HG02763 (cell line): ENCODE results near the gene CLEC3B.
"Not testable (repeated sequence)": the region's sequence is repeated elsewhere in the genome, so short reads cannot be mapped to it uniquely, and the experiment has no call there.

Experiments used
- ATAC-seq: cut with Tn5 transposase; IDR thresholded peaks from one replicate; pipeline ENCODE4 v1.9.1; 2021; ENCODE audit warnings: mild to moderate bottlenecking, moderate library complexity; ENCODE audit not compliant: unreplicated experiment

Gene CLEC3B, protein sequence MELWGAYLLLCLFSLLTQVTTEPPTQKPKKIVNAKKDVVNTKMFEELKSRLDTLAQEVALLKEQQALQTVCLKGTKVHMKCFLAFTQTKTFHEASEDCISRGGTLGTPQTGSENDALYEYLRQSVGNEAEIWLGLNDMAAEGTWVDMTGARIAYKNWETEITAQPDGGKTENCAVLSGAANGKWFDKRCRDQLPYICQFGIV

DNA sequence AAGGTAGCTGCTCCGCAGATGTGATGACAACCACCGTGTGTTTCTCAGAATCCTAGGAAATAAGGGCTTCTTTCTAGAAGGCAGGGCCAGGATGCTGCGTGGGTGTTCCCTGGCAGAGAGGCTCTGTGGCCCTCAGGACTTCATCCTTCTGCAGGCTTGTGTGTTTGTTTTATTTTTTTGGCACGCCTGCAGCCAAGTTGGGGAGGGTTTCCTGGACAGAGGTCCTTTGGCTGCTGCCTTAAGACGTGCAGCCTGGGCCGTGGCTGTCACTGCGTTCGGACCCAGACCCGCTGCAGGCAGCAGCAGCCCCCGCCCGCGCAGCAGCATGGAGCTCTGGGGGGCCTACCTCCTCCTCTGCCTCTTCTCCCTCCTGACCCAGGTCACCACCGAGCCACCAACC, at the start of gene CLEC3B:
CLEC3B (plus strand) TSS at position 266 of the 400 bp plus-strand sequence; CDS start at position 326, 60 bp downstream.
- ATAC-seq = no peak

DNA sequence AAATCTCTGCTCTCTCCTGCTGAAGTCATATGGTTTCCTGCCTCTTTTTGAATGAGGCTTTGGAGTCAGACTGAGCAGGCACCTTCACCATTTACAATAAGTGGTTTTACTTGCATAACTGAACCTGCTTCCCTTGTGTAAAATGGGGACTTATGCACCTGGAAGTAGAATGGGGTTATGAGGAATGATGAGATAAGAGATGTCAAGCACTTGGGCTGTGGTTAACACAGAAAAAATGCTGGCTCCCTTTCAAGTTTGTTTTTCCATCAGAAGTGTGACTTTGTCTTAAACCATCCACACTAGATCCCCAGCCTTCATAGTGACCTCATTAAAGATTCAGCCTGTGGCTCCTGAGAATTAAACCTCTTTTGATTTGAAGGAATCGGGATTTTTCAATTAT, 44.9 kb upstream of the CLEC3B start:
- ATAC-seq = no peak

DNA sequence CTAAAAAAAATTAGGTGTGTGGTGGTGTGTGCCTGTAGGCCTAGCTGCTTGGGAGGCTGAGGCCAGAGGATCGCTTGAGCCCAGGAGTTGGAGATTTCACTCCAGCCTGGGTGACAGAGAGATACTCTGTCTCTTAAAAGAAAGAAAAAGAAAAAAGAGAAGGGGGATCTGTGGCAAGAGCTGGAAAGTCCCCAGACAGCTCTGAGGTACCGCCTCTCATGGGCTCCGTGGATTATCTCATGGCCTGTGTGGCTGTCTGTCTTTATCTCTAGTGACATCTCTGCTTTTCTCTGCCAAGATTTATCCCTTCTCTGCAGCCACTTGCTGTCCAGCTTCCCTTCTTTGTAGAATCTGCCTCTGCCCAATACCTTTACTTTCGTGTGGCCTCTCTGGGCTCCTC, 44.4 kb upstream of the CLEC3B start:
- ATAC-seq = no peak

DNA sequence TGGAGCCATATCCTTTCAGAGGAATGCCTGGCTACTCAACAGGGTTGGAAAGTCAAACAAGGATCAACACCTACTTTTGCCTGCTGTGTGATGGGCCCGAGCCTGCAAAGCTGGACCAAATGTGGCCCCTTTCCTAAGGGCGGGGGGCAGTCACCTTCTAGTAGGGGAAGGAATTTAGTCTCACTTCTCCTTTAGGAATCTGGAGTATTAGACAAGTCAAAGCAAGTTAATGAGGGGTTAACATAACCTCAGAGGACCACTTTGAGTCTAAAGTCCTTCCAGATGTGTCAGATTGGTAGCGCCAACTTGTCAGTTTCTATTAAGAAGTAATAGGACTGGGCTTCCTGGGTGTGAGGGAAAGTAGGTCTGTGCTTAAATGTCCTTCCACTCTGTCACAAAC, 43.3 kb upstream of the CLEC3B start:
- ATAC-seq = no peak

DNA sequence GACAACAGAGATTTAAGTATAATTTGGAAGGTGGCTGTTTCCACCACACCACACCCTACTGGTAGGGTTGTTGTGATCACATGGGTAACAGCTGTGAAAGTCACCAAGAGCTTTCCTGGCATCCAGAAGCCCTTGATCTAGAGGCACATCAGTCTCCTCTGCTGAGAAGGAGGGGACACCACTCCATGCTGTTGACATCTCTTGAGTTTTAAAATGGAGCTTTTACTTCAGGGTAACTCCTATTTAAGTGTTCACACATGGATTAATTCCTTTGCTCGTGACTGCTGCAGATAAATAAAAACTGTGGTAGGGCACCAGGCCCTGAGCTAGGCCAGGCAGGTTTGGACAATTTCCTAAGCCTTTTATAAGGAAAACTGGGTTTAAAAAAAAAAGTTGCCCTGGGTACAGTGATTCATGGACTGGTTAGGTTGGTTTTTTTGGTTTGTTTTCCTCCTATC, 42.6 kb upstream of the CLEC3B start:
- ATAC-seq = no peak

DNA sequence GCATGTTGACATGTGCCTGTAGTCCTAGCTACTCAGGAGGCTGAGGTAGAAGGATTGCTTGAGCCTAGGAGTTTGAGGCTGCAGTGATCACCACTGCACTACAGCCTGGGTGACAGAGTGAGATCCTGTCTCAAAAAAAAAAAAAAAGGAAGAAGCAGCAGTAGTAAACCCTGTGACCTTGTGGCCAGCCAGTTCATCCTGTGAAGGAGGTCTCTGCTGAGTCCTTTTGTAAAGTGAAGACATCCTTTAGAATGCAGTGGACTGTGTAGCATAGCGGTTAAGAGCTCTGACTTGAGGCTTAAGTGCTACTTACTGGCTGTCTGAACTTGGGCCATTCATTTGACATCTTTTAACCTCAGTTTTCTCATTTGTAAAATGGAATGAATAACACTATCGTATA, 41.8 kb upstream of the CLEC3B start:
- no peak for ATAC-seq

DNA sequence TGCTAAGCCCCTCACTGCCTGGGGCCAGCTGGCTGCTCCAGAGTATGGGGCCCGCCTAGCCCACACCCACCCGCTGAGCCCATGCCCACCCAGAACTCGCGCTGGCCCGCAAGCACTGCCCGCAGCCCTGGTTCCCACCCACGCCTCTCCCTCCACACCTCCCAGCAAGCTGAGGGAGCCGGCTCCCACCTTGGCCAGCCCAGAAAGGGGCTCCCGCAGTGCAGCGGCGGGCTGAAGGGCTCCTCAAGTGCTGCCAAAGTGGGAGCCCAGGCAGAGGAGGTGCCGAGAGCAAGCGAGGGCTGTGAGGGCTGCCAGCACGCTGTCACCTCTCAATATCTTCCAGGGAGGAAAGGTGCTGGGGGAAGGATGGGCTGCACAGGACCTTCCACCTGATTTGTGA, 39.8 kb upstream of the CLEC3B start:
- not testable (repeated sequence) for ATAC-seq

DNA sequence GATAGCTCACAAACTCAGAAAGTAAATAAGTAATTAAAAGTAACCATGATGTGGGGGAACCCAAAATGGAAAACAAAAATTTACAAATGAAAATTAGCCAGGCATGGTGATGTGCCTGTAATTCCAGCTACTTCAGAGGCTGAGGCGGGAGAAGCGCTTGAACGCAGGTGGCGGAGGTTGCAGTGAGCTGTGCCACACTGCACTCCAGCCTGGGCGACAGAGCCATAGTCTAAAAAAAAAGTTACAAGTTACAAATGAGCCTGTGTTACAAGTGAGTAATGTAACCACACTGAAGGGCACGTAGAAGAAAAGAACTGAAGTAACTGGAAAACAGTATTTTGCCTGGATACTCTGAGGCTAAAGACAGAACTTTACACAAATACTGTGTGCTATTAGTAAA, 38.8 kb upstream of the CLEC3B start:
- ATAC-seq = no peak

DNA sequence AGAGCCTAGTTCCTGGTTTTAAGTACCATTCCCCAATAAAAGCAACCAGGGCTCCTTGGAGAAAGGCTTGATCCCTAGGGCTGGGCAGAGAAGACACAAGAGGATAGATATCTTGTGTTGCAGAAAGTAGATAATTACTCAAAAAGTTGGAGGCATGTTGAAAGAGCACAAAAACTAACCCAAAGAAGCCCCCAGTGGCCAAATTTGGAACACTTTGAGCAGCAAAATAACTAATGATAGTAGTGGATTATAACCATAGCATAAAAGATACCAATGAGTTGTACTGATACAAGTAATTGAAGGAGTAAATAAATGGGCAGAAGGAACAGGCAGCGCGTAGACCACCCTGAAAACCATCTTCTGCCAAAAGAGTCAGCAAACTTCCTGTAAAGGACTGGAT, 38.0 kb upstream of the CLEC3B start:
- no peak for ATAC-seq

DNA sequence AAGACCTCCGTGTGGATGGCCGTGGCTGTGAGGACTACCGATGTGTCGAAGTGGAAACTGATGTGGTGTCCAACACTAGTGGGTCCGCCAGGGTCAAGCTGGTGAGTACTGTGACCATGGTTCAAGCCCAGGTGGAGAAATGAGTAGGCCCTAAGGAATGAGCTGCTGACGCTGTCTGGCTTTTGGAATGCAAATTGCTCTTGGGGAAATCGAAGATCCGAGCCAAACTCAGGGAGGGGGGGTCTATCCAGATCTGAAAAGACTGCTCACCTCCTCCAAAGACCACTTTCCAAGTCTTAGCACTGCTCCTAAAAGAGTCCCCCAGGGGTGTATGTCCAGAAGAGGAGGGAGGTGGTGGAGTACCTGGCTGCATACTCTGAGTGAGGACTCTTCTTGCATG, 37.0 kb upstream of the CLEC3B start:
- no peak for ATAC-seq

DNA sequence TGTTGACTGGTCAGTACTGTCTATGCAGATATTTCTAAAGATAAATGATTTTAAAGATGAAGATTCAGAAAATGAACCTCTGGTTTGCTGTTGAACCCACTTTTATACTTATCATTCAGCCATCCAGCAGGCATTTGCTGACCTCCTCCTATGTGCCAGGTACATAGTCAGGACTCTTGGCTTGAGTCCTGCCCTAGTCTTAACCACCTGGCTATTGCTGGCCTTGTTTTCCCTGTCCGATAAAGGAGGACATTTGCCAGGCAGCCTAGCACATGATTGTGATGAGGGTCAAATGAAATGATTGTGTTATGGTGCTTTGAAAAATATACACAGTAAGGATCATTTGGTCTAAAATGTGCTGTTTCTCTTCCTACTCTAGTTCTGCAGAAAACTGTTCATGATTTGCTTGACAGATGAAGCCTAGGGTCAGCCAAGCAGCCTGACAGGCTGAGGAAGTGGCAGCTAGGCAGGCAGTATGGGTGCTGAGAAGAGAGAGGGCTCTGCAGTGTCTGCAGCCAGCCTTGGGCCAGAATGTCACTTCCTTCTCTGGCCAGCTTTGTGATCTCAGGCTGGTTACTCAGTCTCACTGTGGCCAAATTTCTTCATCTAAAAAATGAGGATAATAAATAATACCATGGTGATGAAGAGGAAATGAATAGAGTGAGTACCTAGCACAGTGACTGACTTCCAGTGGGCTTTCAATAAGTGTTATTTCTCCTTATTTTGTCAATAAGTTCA, 36.3 kb upstream of the CLEC3B start:
- ATAC-seq = no peak

DNA sequence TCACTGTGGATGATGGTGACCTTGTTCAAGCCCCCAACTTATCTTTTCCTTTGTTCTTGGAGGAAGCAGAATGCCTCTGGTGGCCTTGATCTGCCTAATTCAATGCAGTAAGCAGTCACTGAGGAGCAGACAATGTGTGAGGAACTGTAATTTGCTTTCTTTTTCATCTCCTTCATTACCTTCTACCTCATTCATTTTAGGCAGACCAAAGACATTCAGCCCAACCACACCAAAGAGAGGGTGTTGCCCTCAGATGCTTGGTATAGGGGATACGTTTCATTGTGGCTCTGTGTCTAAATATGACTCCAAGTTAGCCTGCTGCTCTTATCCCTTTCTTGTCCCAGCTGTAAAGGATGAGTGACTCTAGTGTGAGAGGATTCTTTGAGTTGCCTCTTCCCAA, 34.8 kb upstream of the CLEC3B start:
- no peak for ATAC-seq

DNA sequence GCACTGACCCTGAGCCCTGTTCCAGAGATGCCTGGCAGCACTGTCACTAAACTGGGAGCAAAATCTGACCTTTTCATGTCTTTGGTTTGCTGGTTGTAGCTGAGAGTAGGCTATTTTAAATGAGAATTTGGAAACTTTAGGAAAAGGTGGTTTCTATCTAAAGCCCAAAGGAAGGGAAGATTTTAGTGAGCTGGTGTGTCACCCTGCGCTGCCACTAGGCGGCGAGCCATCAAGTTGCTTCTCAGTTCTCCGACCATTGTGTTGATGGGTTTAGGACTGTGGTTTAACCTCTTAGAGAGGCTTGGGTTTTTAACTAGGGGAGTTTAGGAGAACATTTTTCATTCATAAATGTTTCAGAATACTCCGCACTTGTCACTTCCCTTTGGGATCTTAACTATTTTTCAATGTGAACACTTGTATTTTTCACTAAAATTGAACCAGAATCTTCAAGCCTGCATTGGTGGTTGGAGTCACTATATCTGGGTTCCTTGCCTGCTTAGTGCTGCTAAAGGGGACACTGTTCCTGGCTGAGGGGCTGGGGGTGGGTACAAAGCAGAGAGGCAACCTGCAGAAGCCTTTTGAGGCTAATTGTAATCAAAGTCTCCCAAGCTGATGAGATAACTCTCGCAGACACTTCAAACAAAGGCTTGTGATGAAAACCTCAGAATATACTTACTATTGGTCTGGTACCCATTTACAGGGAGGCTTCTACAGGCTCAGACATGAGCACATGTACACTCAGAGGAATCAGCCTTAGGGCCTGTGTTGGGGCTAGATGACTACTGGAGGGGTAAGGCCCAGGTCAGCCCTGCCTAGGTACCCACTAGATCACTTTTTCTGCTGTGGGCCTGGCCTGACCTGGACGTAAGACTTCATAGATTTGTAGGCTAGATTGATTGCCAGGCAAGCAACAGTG, 33.3 kb upstream of the CLEC3B start:
- no peak for ATAC-seq

DNA sequence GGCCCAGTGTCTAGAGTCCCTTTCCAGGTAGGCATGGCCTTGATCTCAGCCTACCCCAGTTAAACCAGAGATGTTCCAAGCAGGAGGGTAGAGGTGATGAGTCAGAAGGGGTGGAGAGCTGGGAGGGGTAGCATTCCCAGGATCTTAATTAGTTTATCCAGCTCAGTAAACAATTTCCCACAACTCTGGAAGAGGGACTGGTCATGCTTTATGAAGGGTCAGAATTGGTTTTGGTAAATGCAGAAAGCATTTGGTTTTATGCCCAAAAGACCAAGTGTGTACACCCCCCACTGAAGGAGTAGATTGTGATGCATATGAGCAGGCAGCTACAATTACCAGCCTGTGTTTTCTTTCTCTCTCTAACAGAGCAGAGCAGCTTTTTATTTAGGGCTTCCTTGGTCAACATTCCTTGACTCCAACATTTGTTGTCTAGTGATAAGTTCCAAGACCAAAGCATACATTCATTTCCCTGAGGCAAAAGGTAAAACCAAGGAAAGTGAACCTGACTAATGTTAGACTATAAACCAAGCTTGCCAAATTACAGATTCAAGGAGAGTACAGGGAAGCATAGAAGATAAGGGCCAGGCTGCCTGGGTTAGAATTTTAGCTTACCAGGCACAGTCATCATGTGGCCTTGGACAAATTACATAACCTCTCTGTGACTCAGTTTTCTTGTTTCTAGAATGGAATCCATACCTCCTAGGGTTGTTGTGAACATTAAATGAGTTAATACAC, 32.5 kb upstream of the CLEC3B start:
- ATAC-seq = no peak

DNA sequence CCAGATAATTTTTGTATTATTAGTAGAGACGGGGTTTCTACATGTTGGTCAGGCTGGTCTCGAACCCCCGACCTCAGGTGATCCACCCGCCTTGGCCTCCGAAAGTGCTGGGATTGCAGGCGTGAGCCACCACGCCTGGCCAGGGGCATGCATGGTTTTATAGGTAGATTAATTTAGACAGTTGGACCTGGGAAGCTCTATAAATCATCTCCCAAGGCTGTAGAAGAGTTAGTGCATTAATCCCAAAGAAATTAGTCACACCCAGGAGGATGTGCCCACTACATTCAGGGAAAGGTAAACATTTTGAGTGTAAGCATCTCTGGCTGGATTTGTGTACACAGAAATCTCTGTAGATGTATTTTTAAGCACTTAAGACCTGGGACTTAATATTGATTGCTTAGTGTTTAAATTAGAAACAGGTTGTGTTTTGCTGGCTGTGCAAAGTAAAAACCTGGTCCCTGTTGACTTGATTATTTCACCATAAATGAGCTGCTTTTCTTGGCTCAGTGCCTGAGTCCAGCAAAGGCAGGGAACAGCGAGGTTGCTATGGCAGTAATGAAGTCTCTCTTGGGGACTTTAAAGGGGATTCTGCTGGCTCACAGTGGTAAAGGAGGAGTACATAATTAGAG, 30.8 kb upstream of the CLEC3B start:
- no peak for ATAC-seq

DNA sequence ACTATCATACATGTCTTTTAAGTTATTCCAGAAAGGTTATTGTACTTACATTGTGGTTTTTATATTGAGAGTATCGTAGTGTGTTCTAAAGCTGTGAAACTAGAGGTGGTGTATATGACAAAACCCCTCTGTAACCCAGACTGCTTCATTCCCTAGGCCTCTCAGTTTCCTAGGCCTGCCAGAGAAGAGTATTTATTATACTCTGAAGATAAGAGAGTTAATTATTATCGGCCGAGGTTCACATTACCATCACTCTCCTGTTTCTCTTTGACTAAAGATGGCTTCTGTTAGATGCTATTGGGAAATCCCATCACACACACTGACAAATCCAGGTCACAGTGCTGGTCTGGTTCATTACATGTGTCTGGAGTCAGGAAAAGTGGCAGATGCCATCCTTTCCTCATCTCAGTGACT, 29.5 kb upstream of the CLEC3B start:
- ATAC-seq = no peak

DNA sequence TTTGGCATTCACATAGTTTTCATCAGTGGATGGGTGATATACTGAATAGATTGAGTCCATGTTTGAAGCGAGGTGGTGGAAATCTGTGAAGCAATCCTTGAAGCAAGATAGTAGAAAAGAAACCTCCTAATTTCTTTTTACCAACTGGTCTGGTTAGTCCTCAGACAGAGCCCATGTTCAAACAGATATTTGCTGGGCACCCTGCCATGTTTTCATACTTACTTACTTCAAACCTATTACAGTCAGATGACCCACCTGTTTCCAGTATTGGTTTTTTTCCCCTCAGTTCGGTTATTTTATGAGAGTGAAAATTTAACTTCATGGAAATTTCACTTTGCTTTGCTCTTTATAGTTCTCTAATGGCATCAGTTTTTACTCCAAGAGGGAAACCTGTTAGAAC, 26.3 kb upstream of the CLEC3B start:
- ATAC-seq = no peak

DNA sequence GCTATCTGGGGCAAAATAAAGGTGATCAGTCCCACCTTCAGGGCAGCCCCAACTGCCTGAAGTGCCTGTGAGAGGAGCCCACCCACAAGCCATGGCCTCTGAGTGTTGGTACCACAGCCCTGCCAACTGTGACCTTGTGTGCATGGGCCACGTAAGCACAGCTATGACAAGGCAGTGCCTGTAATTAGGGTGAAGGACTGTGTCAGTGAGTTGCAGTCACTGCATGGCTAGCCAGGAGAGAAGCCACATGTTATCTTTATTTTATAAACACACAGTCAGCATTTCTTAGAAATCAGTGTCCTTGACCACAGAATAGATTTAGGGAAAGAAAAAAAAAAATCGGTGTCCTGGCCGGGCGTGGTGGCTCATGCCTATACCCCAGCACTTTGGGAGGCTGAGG, 25.3 kb upstream of the CLEC3B start:
- no peak for ATAC-seq

DNA sequence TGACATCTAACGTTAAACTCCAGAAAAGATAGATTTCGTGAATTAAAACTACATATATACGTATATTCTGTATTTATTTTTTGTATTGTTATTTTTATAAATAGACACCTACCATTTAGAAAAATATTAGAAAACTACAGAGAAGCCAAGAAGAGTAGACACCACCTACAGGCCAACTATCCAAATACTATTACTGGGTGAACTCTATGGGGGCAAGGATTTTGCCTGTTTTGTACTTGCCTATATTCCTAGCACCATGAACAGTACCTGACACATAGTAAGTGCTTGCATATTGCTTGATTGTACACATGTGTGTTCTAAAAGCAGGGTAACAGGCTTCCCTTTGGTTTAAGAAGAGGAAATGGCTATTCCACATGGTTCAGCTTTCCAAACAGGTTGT, 24.4 kb upstream of the CLEC3B start:
- ATAC-seq = no peak

DNA sequence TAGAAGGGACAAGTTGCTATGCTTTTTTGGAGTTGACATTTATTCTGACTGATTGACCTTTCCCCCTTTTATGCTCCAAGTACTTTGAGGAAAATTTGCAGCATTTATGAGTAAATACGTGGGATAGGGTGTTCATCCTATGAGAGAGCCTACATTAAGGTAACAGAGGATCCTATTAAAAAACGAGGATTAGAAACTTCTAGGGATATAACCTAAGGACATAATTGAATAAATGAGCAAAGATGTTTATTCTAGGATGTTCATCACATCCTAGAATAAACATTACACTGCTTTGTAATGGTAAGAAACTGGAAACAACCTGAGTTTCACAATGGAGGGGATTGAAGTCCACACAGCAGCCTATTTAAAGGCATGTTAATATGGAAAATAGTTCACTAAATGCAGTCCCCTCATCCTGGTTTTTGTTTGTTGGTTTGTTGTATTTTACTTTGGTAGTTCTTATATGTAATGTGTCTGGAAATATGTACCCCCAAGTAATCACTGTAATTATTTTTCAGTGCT, 23.9 kb upstream of the CLEC3B start:
- no peak for ATAC-seq
